ENCODE measurements around the gene PTPN1.

The PTPN1 gene

DNA sequence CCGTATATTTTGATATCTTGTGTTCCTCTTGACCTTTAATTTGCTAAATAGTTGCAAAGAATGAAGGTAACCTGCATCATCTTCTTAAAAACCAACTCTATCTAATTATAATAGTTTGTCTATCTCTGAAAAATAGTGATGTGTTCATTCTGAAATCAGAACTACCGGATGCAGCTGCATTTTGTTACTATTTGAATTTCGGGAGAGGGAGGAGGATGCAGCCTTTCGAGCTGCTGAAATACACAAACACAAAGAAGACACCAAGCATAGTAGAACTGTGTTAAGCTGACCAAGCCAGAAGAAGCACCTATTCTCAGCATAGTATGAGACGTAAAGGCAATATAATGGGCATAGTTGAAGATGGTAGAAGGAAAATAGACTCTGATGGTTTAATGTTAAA lies 33.1 kb downstream of the PTPN1 start:
- TF ChIP-seq GATA3 (IDR thresholded peaks at IDR 0.05; ENCODE audit: low read depth, low read length) (no peak), GATA2 (IDR thresholded peaks at IDR 0.05; ENCODE audit: low read depth, low read length) (no peak)

DNA sequence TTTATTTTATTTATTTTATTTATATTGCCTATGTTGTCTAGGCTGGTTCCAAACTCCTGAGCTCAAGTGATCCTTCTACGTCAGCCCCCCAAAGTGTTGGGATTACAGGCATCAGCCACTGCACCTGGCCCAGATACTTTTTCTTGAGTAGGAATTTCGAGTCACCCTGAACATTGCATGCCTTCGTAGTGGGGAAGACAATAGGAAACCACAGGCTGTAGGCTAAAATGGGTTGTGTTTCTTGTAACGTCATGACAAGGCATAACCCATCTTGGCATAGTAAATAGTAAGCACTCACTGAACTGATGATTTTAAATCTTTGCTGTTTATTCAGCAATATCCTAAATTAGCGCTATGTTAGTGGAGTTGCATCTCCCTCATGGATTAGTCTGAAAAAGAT lies 34.9 kb downstream of the PTPN1 start:
- TF ChIP-seq GATA3 (IDR thresholded peaks at IDR 0.05; ENCODE audit: low read depth, low read length) (no peak), GATA2 (IDR thresholded peaks at IDR 0.05; ENCODE audit: low read depth, low read length) (no peak)

DNA sequence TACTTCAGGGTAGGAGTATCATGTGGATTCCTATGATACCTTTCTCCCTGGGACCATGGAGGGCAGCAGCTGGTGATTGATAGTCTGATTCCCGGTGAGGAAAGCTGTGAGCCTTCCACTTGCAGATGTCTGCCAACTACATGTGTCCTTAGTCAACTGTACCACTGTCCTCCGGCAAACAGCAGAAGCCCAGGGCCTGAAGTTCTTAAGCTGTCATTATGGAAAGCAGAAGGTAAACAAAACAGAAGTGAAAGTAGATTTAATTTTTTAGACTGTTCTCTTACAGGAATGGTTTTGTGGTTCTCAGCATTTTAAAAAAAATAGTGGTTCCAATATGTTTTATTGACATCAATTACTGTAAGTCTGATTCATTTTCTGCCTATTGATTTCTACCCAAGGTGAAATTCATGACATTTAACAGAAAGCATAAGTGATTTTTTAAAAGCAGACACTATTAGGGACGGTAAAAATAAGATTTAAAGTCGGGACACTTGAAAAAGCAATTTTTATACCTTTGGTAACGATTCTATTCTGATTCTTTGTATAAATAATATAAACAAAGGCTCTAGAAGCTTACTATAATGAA lies 36.6 kb downstream of the PTPN1 start:
- TF ChIP-seq GATA3 (IDR thresholded peaks at IDR 0.05; ENCODE audit: low read depth, low read length) (no peak), GATA2 (IDR thresholded peaks at IDR 0.05; ENCODE audit: low read depth, low read length) (no peak)

DNA sequence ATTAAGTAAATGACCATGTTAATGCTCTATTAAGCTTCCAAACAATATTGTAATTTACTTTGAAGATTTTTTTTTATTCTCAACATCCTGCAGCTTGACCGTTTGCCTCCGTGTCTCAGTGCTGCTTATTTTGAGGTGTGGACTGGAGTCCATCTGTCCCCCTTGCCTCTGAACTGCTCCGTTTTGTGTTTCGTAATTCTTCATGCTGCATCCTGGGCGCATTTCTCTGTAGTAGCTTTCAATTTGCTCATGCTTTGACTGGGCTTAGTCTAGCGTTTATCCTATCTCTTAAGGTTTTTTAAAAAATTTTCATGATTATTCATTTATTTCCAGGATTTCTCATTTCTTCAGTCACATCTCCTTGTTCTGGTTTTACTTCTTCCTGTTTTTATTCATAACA lies 37.8 kb downstream of the PTPN1 start:
- no peak for TF ChIP-seq GATA2 (IDR thresholded peaks at IDR 0.05; ENCODE audit: low read depth, low read length)
- TF ChIP-seq GATA3 (IDR thresholded peaks at IDR 0.05; ENCODE audit: low read depth, low read length): no peak

DNA sequence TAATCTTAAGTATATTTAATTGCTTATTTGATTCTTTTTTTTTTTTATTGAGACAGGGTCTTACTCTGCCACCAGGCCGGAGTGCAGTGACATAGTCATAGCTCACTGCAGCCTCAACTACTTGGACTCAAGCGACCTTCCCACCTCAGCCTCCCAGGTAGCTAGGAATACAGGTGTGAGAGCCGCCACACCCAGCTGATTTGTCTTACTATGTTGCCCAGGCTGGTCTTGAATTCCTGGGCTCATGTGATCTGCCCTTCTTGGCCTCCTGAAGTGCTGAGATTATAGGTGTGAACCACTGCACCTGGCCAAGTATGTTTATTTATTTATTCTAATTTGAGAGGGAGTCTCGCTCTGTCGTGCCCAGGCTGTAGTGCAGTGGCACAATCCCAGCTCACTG lies 38.2 kb downstream of the PTPN1 start:
- TF ChIP-seq GATA2 (IDR thresholded peaks at IDR 0.05; ENCODE audit: low read depth, low read length) (no peak), GATA3 (IDR thresholded peaks at IDR 0.05; ENCODE audit: low read depth, low read length) (no peak)

DNA sequence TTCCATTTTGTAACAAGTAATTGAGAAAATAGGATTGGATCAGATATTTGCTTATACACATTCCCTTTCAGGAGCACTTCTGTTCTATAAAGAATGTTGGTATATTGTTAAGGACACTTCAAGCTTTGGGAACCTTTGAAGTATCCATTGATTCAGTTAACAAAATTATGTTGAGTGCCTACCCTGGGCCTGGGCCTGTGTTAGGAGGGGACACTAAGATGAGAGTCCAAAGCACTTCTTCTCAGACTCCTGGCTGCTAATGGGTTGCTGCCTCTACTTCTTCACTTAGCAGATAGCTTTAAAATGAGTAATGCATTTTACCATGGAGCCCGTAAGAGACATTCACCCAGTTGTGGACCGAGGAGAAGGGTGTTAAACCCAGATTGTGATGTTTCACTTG lies 40.3 kb downstream of the PTPN1 start:
- TF ChIP-seq GATA2 (IDR thresholded peaks at IDR 0.05; ENCODE audit: low read depth, low read length) (no peak), GATA3 (IDR thresholded peaks at IDR 0.05; ENCODE audit: low read depth, low read length) (no peak)

DNA sequence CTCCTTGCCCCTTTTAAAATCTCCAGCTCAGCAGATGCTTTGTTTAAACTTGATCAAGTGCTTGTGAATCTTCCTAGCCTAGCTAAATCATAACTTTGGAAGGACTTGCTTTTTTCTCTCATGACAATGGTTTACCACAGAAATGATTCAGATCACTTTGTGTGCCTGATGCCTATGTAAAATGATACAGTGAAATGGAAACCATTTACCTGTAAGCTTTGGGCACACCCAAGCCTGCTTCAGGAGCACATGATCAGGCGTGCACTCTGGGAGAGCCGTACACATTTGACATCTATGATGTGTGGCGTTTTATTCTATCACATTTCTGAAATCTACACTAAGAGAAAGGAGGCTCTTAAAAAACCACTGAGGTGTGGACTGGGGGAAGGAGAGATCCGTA lies 41.1 kb downstream of the PTPN1 start:
- no peak for TF ChIP-seq GATA2 (IDR thresholded peaks at IDR 0.05; ENCODE audit: low read depth, low read length)
- no peak for TF ChIP-seq GATA3 (IDR thresholded peaks at IDR 0.05; ENCODE audit: low read depth, low read length)

DNA sequence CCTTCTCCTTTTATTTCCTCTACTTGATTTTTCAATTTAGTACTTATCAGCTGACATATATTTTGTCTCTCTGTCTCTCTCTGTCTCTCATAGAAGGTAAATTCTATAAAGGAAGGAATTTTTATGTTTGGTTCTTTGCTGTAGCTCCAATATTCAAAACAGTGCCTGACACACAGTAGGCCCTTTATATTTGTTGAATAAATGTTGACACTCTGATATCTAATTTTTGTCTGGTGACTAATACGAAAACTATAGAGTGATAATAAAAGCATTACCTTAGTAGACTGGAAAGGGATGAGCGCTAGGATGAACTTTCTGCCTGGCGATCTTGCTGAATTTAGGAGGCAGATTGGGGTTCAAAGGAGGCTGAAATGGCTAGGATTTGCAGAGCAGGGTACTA lies 42.8 kb downstream of the PTPN1 start:
- TF ChIP-seq GATA3 (IDR thresholded peaks at IDR 0.05; ENCODE audit: low read depth, low read length) (no peak), GATA2 (IDR thresholded peaks at IDR 0.05; ENCODE audit: low read depth, low read length) (no peak)

DNA sequence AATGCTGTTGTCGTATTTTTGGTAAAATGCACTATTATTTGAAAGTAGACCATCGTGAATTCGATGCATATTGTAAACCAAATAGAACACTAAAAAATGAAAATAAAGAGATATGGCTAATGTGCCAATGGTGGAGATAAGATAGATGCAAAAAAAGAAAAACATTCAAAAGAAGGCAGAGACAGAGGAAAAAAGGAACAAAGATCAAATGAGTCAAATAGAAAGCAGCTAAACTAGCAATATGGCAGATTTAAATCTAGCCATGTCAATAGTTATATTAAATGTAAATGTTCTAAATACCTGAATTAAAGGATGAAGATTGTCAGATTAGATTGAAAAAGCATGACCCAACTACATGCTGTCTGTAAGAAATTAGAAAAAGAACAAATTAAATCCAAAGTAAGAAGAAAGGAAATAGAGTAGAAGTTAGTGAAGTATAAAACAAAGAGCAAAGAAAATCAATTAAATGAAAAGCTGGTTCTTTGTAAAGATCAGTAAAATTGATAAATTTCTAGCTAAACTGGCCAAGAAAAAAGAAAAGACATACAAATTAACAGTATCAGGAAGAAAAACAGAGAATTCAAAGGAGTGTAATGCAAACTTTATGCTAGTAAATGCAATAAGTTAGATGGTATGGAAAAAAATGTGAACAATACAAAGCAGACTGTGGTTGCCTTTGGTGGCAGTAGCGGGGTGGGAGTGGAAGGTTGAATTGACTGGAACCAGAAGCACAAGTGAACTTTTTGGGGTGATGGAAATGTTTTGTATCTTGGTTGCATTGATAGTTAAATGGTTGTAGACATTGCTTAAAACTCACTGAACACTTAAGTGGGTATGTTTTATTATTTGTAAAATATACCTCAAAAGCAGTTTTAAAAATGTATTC lies 44.8 kb downstream of the PTPN1 start:
- TF ChIP-seq GATA2 (IDR thresholded peaks at IDR 0.05; ENCODE audit: low read depth, low read length) (no peak), GATA3 (IDR thresholded peaks at IDR 0.05; ENCODE audit: low read depth, low read length) (no peak)

DNA sequence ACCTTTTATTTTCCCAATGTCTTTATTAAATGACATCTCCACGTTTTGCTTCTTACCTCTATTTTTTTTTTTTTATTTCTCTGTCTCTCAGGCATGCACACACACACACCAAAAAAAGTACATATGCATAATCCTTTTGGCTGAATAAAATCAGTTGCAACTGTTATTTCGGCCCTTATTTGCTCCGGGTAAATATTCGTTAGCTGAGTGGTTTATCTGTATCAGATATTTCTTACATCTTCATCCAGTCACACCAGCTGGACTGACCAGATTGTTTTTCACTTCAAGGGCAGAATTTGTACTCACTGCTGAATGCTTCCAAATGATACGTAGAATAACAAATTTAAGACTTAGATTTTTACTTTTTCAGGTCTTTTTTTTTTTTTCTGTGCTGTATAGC lies 45.5 kb downstream of the PTPN1 start:
- TF ChIP-seq GATA3 (IDR thresholded peaks at IDR 0.05; ENCODE audit: low read depth, low read length) (no peak), GATA2 (IDR thresholded peaks at IDR 0.05; ENCODE audit: low read depth, low read length) (no peak)

DNA sequence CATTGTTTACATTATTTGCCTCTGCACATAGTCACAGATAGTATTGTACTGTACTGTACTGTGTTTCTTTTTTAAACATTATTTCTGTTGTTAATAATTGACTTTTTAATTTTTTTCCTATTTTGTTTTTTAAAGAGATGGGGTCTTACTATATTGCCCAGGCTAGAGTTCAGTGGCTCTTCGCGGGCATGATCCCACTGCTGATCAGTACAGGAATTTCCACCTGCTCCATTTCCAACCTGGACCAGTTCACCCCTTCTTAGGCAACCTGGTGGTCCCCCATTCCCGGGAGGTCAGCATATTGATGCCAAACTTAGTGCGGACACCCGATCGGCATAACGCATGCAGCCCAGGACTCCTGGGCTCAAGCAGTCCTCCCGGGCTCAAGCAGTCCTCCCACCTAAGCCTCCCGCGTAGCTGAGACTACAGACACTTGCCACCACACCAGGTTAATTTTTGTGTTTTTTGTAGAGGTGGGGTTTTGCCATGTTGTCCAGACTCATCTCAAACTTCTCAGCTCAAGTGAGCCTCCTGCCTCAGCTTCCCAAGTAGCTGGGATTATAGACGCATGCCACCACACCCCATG lies 47.5 kb downstream of the PTPN1 start:
- no peak for TF ChIP-seq GATA2 (IDR thresholded peaks at IDR 0.05; ENCODE audit: low read depth, low read length)
- no peak for TF ChIP-seq GATA3 (IDR thresholded peaks at IDR 0.05; ENCODE audit: low read depth, low read length)

DNA sequence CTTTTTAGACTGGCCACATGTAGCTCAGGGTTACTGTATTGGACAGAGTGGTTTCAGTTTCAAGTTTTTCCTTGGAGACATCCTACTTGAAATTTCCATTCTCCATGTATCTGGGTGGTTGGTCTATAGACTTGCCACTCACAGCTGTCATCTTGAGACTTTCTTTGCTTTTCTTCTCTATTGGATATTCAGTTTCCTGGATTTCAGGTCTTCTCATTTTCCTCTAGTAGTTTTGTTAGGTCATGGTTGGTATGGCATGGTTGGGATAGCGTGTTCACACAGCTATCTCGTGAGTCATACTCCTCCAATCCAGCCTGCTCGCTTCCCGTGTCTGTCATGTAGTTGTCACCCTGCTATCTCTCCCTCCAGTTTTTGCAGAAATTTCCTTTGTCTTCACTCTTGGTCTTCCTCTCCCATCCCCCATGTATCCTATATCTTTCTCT lies 48.3 kb downstream of the PTPN1 start:
- TF ChIP-seq GATA2 (IDR thresholded peaks at IDR 0.05; ENCODE audit: low read depth, low read length): no peak
- TF ChIP-seq GATA3 (IDR thresholded peaks at IDR 0.05; ENCODE audit: low read depth, low read length): no peak

DNA sequence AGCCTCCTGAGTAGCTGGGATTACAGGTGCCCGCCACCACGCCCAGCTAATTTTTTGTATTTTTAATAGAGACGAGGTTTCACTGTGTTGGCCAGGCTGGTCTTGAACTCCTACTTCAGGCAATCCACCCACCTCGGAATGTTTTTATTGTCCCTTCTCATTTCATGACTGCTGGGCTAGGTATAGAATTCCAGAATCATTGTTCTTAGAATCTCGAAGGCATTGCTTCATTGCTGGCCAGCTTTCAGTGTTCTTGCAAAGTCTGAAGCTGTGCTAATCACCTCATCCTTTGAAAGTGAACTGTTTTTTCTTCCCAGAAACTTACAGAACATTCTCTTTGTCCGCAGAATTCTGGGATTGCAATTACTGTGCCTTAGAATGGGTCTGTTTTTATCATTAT lies 49.0 kb downstream of the PTPN1 start:
- TF ChIP-seq GATA2 (IDR thresholded peaks at IDR 0.05; ENCODE audit: low read depth, low read length) (no peak), GATA3 (IDR thresholded peaks at IDR 0.05; ENCODE audit: low read depth, low read length) (no peak)

DNA sequence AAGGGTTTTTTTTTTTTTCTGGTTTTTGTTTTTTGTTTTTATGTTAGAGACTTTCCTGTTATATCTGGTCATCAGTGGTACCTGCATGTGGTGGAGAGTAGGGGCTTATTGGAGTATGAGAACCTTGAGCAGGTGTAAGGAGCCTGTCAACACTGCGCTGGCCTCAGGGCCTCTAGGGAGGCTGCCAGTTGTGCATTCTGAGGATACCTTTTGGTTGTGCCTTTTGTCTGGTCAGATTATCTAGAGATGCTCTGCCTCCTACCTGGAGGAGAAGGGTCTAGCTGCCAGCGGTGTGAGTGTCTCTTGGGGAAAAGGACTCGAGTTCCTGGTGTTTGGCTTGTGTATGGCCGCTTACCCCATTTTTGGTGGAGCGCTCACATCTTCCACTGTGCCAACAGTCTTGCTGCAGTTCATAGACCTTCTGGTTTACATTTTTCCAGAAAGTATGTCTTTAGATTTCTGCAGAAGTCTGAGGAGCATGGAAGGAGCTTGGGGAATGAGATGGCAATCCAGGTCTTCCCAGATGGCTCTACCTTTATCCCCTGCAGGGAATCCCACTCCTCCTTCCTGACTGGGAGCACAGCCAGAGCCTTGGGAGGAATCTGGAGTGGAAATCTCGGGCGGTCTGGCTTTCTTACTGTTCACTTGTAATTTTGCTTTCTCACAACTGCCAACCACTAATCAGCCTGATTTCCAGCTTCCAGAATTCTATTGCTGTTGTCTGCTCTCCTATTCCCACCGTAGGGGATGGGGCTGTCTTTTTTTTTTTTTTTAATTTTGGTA lies 49.9 kb downstream of the PTPN1 start:
- TF ChIP-seq GATA2 (IDR thresholded peaks at IDR 0.05; ENCODE audit: low read depth, low read length) (no peak), GATA3 (IDR thresholded peaks at IDR 0.05; ENCODE audit: low read depth, low read length) (no peak)
